Activated T-helper 1 cell treated with anti-CD3 and anti-CD28 coated beads, Interleukin-12 subunit alpha, Interleukin-12 subunit beta, Interleukin-2, Interleukin-4 antibody, amounts not matched to agents 30 ng/mL and 10 ng/mL and 1 ng/mL, durations not matched to agents 14 hours and 24 hours and 36 hours (primary cell): Measurements from ENCODE around the gene SETD1A. TPM values are rescaled to one million over a fixed set of nuclear protein-coding genes. Genes with fewer than 3 reads are reported as not detected.

ENCODE experiments used
- DNase-seq: peaks from one replicate; pipeline ENCODE4 v3.0.0; 2021; ENCODE audit warnings: low spot score
- H3K27ac Mint-ChIP-seq: one replicate; pipeline ENCODE4 v1.8.0; 2021; ENCODE audit warnings: mild to moderate bottlenecking, mixed read lengths
- H3K27me3 Mint-ChIP-seq: one replicate; pipeline ENCODE4 v1.8.0; 2022; ENCODE audit warnings: mild to moderate bottlenecking, moderate library complexity, mixed read lengths; ENCODE audit not compliant: insufficient read depth
- H3K36me3 Mint-ChIP-seq: one replicate; pipeline ENCODE4 v1.8.0; 2021; ENCODE audit warnings: low read depth, mixed read lengths
- H3K4me1 Mint-ChIP-seq: one replicate; pipeline ENCODE4 v1.8.0; 2021; ENCODE audit warnings: low read depth, mixed read lengths
- H3K4me3 Mint-ChIP-seq: one replicate; pipeline ENCODE4 v1.8.0; 2021; ENCODE audit warnings: mild to moderate bottlenecking, moderate library complexity, mixed read lengths
- H3K9me3 Mint-ChIP-seq: one replicate; pipeline ENCODE4 v1.8.0; 2021; ENCODE audit warnings: mixed read lengths
- intact Hi-C: fragments of 100-400 bp; cut with micrococcal nuclease; formaldehyde crosslinking; loops from one replicate; pipeline ENCODE4 v1.15.1; 2024
- total RNA-seq: library from RNA; stranded (reverse); gene quantifications from 2 replicates; pipeline ENCODE4 v1.2.3, GENCODE V29; 2022

The SETD1A gene
- total RNA-seq, 1 donor from 2014 or later, result 38.8 TPM

GRCh38 chr16:30982548-30983288, 25.2 kb downstream of the SETD1A start:
- Mint-ChIP-seq H3K4me3 (no peak overlapping the region), H3K27me3 (no peaks in the 10 kb centered on the region), H3K4me1 (no peaks in the 10 kb centered on the region), H3K36me3 (peaks cover 24% of the 10 kb centered on the region), H3K9me3 (no peaks in the 10 kb centered on the region), H3K27ac (no peak overlapping the region)
- DNase-seq, result no peak
- intact Hi-C loops, result no loop called here

- H3K9me3 Mint-ChIP-seq, result no peaks in the 10 kb centered on the region
- H3K27me3 Mint-ChIP-seq, result no peaks in the 10 kb centered on the region
- no peak for DNase-seq
- no peak overlapping the region for H3K27ac Mint-ChIP-seq
- peaks cover 24% of the 10 kb centered on the region for H3K36me3 Mint-ChIP-seq
- no peaks in the 10 kb centered on the region for H3K4me1 Mint-ChIP-seq
- intact Hi-C loops, result no loop called here
- H3K4me3 Mint-ChIP-seq, result no peak overlapping the region
These were observed 25.8 kb downstream of the SETD1A start for GRCh38 chr16:30983289-30983889.

- Mint-ChIP-seq H3K36me3 (peaks cover 20% of the 10 kb centered on the region), H3K4me3 (no peak overlapping the region), H3K4me1 (no peaks in the 10 kb centered on the region), H3K27ac (no peak overlapping the region), H3K9me3 (no peaks in the 10 kb centered on the region), H3K27me3 (no peaks in the 10 kb centered on the region)
- intact Hi-C loops, result loop anchor here (1.0 kb wide), 1 partner anchor 884 kb away; no protein-coding TSS in a partner anchor
- no peak for DNase-seq
These were observed 26.5 kb downstream of the SETD1A start for GRCh38 chr16:30983898-30984610.

GRCh38 chr16:30984669-30985400, 27.3 kb downstream of the SETD1A start, which contains the start of gene HSD3B7:
HSD3B7 (plus strand) TSS chr16:30985207; CDS start chr16:30985659, 452 bp downstream.
- Mint-ChIP-seq H3K36me3 (peaks cover 20% of the 10 kb centered on the region), H3K27ac (no peak within 1 kb of the TSS), H3K27me3 (no peaks in the 10 kb centered on the region), H3K4me3 (peak within 1 kb of the TSS; percentile 7), H3K4me1 (no peaks in the 10 kb centered on the region), H3K9me3 (no peaks in the 10 kb centered on the region)
- DNase-seq, result peak; percentile 73
- intact Hi-C loops, result loop anchor here (1.0 kb wide), 6 partner anchors 12 to 883 kb away; no protein-coding TSS in a partner anchor

- H3K9me3 Mint-ChIP-seq, result no peaks in the 10 kb centered on the region
- intact Hi-C loops, result loop anchor here (1.0 kb wide), 5 partner anchors 12 to 458 kb away; no protein-coding TSS in a partner anchor
- peaks cover 17% of the 10 kb centered on the region for H3K36me3 Mint-ChIP-seq
- DNase-seq, result no peak
- H3K4me3 Mint-ChIP-seq, result peak overlapping the region; percentile 7
- H3K4me1 Mint-ChIP-seq, result no peaks in the 10 kb centered on the region
- H3K27ac Mint-ChIP-seq, result no peak overlapping the region
- no peaks in the 10 kb centered on the region for H3K27me3 Mint-ChIP-seq
These were observed 28.0 kb downstream of the SETD1A start for GRCh38 chr16:30985401-30986128.

- peaks cover 14% of the 10 kb centered on the region for H3K36me3 Mint-ChIP-seq
- H3K4me3 Mint-ChIP-seq, result no peak overlapping the region
- intact Hi-C loops, result no loop called here
- H3K27me3 Mint-ChIP-seq, result no peaks in the 10 kb centered on the region
- H3K9me3 Mint-ChIP-seq, result no peaks in the 10 kb centered on the region
- H3K27ac Mint-ChIP-seq, result no peak overlapping the region
- DNase-seq, result no peak
- no peaks in the 10 kb centered on the region for H3K4me1 Mint-ChIP-seq
These were observed 28.8 kb downstream of the SETD1A start for GRCh38 chr16:30986129-30986991.

GRCh38 chr16:30987581-30988190, 30.1 kb downstream of the SETD1A start:
- Mint-ChIP-seq H3K27ac (no peak overlapping the region), H3K9me3 (no peaks in the 10 kb centered on the region), H3K27me3 (no peaks in the 10 kb centered on the region), H3K4me3 (no peak overlapping the region), H3K4me1 (no peaks in the 10 kb centered on the region), H3K36me3 (peaks cover 9% of the 10 kb centered on the region)
- intact Hi-C loops, result no loop called here
- DNase-seq, result no peak

GRCh38 chr16:30989469-30990047, 32.0 kb downstream of the SETD1A start:
- no peaks in the 10 kb centered on the region for H3K9me3 Mint-ChIP-seq
- intact Hi-C loops, result no loop called here
- no peak for DNase-seq
- peaks cover 3% of the 10 kb centered on the region for H3K4me1 Mint-ChIP-seq
- H3K36me3 Mint-ChIP-seq, result peaks cover 6% of the 10 kb centered on the region
- no peak overlapping the region for H3K4me3 Mint-ChIP-seq
- H3K27me3 Mint-ChIP-seq, result no peaks in the 10 kb centered on the region
- no peak overlapping the region for H3K27ac Mint-ChIP-seq

- H3K27me3 Mint-ChIP-seq, result no peaks in the 10 kb centered on the region
- no peak overlapping the region for H3K27ac Mint-ChIP-seq
- no peaks in the 10 kb centered on the region for H3K9me3 Mint-ChIP-seq
- peaks cover 6% of the 10 kb centered on the region for H3K4me1 Mint-ChIP-seq
- intact Hi-C loops, result no loop called here
- no peak for DNase-seq
- H3K4me3 Mint-ChIP-seq, result no peak overlapping the region
- H3K36me3 Mint-ChIP-seq, result peaks cover 6% of the 10 kb centered on the region
These were observed 32.6 kb downstream of the SETD1A start for GRCh38 chr16:30990105-30990504.

GRCh38 chr16:30991052-30991451, 33.5 kb downstream of the SETD1A start:
- peak overlapping the region; percentile 10 for H3K27ac Mint-ChIP-seq
- intact Hi-C loops, result no loop called here
- no peak overlapping the region for H3K4me3 Mint-ChIP-seq

GRCh38 chr16:30992276-30992780, 34.8 kb downstream of the SETD1A start:
- Mint-ChIP-seq H3K27ac (no peak overlapping the region), H3K9me3 (no peaks in the 10 kb centered on the region), H3K4me3 (no peak overlapping the region), H3K36me3 (no peaks in the 10 kb centered on the region), H3K27me3 (peaks cover 3% of the 10 kb centered on the region), H3K4me1 (peaks cover 11% of the 10 kb centered on the region)
- no peak for DNase-seq
- intact Hi-C loops, result no loop called here

More at GRCh38 chr16:30991052-30991451, 33.5 kb downstream of the SETD1A start:
- Mint-ChIP-seq H3K27me3 (no peaks in the 10 kb centered on the region), H3K4me1 (peaks cover 6% of the 10 kb centered on the region), H3K36me3 (peaks cover 5% of the 10 kb centered on the region), H3K9me3 (no peaks in the 10 kb centered on the region)
- DNase-seq, result no peak
